Stimulated activated CD8-positive, alpha-beta memory T cell treated with anti-CD3 and anti-CD28 coated beads, Interleukin-7, amount 100 ng/mL, for 48 hours (primary cell): Measurements from ENCODE around the gene SMIM20.

Experiments used
- DNase-seq, 2 donors: peaks; one replicate each; pipeline ENCODE4 v3.0.0-alpha.2; 2020; ENCODE audit warnings: low read depth in 1 of 2; ENCODE audit errors: extremely low read depth in 1 of 2

Gene SMIM20

DNA sequence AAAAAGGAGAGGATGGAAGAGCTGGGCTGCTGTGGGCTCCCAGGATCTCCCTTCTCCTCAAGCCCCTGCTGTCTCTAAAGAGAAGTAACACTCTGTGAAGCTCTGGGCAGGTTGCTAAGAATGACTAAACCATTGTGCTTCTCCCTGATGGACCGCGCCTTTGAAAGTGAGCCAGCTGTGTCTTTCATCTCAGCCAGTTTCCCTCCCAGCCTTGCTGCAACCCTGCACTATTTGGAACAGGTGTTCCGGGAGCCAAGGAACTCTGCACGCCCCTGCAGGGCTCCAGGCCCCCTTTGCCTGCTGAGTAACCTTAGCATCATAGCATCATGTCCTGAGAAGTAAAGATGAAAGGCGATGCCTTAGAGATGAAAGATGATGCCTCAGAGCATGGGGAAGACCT is 39.7 kb downstream of the SMIM20 start:
- no peak for DNase-seq

DNA sequence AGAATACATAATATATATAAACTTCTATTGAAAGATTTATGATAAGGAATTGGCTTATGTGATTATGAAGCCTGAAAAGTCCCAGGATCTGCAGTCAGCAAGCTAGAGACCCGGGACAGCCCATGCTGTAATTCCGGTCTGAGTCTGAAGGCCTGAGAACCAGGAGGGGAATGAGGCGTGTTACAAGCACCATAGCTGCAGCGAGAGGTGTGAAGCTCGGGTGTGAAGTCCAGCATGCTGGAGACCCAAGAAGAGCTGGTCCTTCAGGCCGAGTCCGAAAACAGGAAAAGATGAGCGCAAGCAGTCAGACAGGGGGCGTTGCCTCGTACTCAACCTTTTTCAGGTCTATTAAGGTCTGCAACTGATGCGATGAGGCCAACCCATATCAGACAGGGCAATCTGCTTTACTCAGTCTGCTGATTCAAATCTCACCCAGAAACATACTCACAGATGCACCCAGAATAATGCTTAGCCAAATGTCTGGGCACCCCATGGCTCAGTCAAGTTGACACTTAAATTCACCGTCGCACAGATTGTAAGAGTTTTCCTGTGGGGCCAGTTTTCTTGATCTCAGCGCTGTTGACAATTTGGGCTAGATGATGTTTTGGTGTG is 40.4 kb downstream of the SMIM20 start:
- no peak for DNase-seq

DNA sequence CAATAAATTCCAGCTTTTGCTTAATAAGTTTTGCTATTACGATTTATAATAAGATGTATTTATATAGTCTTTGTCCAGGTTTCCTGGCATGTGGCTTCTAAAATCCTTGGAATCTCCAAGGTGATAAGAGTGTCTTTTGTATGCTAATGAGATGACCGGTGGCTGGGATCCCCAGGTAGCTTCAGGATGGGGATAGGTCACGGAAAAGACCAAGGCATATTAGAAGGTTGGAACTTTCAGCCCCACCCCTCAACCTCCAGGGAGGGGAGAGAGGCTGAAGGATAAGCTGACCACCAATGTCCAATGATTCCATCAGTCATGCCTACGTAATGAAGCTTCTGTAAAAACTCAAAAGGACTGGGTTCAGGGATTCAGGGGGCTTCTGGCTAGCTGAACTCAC is 41.7 kb downstream of the SMIM20 start:
- DNase-seq = no peak

DNA sequence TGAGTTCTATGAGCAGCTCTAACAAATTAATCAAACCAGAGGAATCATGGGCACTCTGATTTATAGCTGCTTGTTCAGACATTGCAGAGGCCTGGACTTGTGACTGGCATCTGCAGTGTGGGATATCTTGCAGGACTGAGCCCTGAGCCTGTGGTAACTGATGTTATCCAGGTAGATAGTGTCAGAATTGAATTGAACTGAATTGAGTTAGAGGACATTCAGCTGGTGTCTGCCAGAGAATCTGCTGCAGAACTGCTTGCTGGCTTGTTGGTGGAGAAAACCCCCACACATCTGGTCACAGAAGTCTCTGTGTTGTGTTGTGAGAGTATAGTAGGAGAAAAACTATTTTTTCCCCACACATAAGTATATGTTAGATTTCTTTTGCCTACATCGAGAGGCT is 42.2 kb downstream of the SMIM20 start:
- DNase-seq = no peak

DNA sequence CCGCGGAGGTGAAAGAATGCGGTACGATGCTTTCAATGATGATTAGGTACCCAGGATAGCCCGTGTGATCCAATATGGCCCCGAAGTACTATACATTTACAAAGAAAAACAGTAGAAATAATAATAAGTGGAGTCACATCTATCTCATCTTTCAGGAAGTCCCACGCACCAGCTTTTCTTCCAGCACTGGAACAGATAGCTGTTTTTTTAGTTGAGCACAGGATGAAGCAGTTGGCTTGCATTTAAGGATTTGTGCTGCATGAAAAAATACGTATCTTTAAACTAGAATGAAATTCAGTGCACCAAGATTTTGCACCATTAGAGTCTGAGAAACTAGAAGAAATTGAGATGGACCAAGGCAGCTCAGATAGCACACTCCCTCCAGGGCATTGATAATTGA is 44.1 kb downstream of the SMIM20 start:
- DNase-seq = no peak

DNA sequence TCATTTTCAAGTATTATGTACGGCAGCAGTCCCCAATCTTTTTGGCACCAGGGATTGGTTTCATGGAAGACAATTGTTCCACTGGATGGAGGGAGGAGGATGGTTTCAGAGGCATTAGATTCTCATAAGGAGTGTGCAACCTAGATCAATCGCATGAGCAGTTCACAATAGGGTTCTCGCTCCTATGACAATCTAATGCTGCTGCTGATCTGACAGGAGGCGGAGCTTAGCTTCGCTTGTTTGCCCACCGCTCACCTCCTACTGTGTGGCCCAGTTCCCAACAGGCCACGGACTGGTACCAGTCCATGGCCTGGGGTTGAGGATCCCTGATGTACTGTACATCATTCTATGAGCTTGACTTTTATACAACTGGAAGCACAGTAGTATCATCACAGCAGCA is 48.4 kb downstream of the SMIM20 start:
- no peak for DNase-seq

DNA sequence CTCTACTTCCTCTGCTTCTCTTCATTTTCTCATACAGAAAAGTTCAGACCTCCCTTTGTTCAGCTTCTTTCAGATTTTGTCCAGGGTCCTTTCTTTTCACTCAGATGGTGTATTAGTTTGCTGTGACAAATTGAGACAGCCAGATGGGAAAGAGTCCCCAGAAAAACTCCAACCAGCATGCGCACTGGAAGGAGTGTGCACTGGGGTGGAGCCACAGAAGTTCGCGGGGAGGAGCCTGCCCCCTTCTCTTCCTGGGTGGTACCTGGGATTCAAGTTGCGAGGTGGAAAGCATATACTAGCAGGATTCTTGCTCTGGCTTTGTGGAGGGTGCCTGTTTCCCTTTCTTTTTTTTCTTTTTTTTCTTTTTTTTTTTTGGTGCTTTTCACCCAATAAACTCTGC is 51.6 kb downstream of the SMIM20 start:
- DNase-seq = no peak

DNA sequence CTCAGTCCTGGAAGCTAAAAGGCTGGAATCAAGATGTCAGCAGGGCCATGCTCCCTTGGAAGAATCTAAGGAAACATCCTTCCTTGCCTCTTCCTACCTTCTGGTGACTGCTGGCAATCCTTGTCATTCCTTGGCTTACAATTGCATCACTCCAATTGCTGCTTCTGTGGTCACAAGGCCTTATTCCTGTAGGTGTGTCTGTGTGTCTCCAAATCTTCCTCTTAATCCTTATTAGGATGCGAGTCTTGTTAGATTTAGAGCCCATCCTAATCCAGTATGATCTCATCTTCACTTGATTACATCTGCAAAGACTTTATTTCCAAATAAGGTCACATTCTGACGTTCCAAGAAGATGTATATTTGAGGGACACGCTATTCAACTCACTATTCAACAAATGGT is 52.2 kb downstream of the SMIM20 start:
- no peak for DNase-seq

DNA sequence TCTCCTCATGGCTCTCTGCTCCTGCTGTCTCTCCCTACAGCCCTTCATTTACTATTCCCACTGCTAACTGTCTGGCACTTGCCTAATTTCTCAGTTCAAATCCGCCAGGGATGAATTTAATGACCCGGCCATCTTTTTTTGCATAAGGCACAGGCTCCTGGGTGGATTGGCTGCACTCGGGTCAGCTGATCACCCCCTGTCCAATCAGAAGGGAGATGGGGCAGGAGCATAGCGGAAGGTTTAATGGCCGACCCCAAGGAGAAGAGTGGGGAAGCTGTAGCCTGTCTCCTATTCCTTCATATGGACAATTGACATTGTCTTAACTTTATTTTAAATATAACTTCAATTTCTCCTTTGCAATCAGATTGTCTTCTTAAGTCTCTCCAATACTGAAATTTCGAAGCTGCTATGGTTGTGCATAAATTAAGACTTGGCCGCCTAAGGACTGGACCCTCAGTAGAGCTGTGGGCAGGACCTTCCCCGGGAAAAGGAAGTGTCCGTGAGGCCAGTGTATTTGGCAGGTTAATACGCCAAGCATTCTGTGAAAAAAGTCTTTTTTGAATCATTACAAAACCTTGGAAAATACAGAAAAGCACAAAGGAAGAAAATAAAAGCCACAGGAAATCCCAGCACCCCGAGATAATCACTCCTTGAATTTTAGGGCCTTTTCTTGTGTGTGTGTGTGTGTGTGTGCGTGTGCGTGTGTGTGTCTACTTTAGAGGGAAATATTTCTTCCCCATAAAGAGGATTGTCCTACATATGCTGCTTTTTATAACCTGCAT is 55.5 kb downstream of the SMIM20 start:
- DNase-seq = no peak

DNA sequence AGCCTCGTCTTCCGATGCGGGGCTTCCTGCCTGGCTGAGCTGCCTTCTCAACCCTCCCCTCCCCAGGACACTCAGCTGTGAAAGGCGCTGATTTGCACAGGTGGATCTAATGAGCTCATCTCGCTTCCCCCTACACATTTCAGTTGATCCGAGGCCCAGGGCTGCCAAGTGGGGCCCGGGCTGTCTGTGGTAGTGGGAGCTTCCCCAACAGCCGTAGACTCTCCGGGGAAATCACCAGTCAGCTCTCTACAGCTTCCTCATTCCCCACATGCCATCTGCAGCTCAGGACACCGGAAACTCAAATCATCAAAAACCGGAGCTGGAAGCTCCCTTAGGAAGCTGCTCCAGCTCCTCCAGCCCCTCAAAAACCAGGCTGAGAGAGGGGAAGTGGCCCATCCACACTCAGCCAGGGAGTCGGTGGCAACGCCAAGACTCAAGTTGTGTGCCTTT is 56.2 kb downstream of the SMIM20 start:
- no peak for DNase-seq

DNA sequence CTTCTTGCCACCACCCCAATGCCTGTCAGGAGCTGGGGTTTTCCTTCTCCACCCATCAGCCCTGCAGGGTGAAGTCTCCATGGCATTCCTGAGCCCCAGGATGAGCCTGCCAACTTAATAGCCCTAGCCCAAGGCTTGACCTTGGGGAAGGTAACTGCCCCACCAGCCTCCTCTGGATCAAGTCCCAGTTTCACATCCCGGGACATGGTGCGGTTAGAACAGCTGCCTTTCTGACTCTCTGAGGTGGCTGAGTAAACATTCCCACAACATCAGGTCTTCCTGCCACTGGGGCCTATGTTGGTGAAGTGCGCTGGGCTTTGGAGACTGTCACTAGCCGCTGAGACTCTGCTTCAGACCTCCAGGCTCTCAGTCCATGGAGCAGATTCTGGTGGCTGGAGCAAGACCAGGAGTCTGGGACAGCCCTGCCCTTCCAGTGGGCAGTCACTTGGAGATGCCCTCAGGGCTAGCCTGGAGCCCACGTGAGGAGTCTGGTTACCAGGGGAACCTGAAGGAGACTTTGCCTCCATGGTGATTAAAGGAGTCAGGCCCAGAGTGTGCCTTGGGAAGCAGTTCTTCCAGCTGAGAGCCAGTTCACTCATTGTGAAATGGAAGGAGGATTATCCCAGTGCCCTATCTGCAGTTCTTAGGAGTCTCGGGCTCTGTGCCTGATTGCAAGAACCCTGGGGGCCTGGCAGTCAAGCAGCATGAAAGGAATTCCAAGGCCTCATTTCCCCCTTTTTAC is 56.8 kb downstream of the SMIM20 start:
- DNase-seq = no peak

DNA sequence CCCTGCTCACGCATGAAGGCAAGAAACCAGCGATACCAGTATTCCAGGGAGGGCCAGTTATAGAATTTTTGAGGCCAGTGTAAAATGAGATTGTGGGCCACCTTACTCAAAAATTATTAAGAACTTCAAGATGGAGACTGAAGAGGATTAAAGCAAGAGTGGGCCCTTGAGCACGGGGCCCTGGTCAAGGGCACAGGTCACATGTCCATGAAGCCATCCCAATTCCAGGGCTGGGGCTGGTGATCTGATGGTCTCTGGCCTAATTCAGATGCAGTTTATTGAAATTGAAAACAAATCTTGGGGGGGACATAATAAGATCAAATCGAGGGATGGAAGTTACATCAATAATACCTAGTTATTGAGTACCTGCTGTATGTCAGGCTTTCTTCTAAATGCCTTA is 58.3 kb downstream of the SMIM20 start:
- DNase-seq = no peak

DNA sequence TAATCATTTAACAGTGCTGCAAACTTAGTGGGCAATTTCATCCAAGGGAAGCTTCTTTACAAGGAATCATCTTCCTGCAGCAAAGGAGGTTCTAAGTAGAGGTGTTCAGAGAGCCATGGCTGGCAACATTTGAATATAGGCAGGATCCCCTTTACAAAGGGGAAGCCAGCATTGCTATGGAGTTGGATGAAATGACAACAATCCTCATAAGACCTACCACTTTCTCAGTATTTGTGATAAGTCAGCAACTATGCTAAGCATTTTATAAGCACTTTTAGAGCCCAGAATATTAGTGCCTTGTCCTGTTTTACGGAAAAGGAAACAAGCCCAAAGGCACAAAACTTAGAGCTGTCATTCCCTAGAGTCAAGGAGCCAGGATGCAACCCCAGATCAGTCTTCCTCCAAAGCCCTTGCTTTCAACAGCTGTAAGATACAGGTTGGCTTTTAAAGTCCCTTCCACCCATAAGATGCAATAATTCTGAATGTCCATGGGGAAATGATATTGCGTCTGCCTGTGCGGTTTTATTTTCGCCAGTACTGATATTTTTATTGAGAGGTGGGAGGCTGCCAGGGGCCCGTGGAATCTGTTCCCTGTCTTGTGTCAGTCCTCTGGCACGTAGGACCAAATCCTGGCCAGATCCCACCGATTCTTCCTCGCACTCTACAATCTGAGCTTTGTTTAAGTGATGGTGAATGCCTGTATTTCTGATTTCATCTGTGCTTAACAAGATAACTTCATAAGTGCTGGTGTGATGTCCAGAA is 59.1 kb downstream of the SMIM20 start:
- no peak for DNase-seq

DNA sequence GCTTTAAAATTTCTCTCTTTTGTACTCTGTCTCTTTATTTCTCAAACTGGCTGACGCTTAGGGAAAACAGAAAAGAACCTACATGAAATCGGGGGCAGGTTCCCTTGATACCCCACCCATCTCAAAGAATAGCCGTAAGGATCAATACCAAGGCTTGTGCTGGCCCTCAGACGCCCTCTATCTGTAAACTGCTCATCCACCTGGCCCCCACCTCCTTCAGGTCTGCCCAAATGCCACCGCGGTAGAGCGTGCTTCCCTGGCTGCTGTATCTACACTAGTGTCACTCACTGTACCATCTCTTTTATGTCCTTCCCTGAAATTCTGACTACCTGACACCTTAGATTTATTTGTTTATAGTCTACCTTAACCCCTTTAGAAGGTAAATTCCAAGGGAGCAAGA is 62.8 kb downstream of the SMIM20 start:
- DNase-seq = no peak

DNA sequence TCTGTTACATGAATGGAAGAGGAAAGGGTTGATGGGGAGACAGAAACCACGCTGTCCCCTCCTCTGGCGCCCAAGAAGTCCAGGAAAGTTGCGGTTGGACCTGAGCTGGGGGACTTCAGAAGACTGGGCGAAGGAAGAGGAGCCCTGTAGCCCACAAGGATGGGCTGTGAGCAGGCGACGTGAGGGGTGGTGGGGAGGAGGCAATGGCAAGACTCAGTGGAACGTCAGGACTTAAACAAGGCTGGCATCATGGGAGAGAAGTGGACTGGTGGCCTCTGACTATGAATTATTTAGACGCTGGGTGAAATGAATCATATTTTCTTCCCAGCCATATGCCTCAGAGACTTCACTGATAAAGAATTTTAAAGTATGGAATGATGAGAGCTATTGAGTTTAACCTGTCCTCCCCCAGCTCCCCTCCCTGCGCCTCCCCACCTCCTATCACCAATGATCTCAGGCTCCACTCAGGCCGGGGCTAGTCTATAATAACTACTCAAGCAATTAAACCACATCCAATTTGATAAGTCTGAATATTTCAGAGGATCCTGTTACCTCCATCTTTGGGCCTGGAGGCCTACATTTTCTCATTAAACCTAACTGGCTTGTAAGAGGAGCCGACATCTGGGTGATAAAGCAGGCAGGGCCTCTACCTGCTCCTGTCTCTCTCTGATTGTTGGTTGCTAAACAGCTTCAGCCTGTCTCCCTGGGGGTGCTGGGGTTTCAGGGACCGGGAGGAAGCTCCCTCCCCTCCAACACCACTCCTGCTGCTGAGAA is 63.6 kb downstream of the SMIM20 start:
- no peak for DNase-seq

DNA sequence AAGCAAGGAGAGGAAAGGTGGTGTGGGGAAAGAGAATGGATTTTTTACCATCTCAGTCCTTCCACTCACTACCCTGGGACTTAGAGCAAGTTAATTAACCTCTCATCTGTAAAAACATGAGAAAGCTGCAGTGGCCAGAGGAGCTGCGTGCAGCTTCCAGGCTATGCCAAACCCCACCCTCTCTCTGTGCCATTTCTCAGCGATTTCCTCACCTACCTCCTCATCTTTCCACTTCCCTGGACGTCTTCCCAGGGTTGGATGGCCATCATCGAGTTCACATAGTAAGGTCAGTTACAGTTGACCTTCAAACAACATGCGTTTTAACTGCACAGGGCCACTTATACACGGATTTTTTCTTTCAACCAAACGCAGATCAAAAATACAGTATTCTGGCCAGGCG is 64.3 kb downstream of the SMIM20 start:
- no peak for DNase-seq
